AG10803 (cell line): ENCODE results near the gene ZNF593OS.

ENCODE experiments used
- DNase-seq: peaks from one replicate; pipeline ENCODE4 v3.0.0; 2010; ENCODE audit warnings: low read depth
- H3K4me3 ChIP-seq: 2 replicates; pipeline ENCODE4 v1.5.1; 2011; ENCODE audit warnings: mild to moderate bottlenecking, low read length, control low read depth
- CTCF ChIP-seq: conservative IDR thresholded peaks from 2 replicates; pipeline ENCODE4 v1.5.1; 2011; ENCODE audit warnings: mild to moderate bottlenecking, low read length, control low read depth, inconsistent platforms

ZNF593OS gene

GRCh38 chr1:26212726-26213125 lies 41.1 kb upstream of the ZNF593OS start:
- DNase-seq: no peak
- H3K4me3 ChIP-seq: no peak overlapping the region
- TF ChIP-seq CTCF: no peak

GRCh38 chr1:26210147-26210870 lies 38.7 kb upstream of the ZNF593OS start:
- DNase-seq: no peak
- TF ChIP-seq CTCF: no peak
- H3K4me3 ChIP-seq: no peak overlapping the region

GRCh38 chr1:26203642-26204318 lies 32.1 kb upstream of the ZNF593OS start:
- H3K4me3 ChIP-seq: no peak overlapping the region
- DNase-seq: no peak
- TF ChIP-seq CTCF: no peak

- H3K4me3 ChIP-seq: no peak overlapping the region
- TF ChIP-seq CTCF: no peak
- no peak for DNase-seq
Observed at GRCh38 chr1:26200413-26200812, 28.8 kb upstream of the ZNF593OS start.

- no peak overlapping the region for H3K4me3 ChIP-seq
- TF ChIP-seq CTCF: no peak
- no peak for DNase-seq
Observed at GRCh38 chr1:26197813-26198212, 26.2 kb upstream of the ZNF593OS start.

- H3K4me3 ChIP-seq: no peak overlapping the region
- DNase-seq: no peak
- no peak for TF ChIP-seq CTCF
Observed at GRCh38 chr1:26197301-26197700, 25.7 kb upstream of the ZNF593OS start.

GRCh38 chr1:26195805-26196204 lies 24.2 kb upstream of the ZNF593OS start:
- no peak for TF ChIP-seq CTCF
- no peak for DNase-seq

More at GRCh38 chr1:26195805-26196204, 24.2 kb upstream of the ZNF593OS start:
- no peak overlapping the region for H3K4me3 ChIP-seq
